PC-3 (cell line): ENCODE results near the gene CCDC80. TPM values are rescaled to one million over a fixed set of nuclear protein-coding genes. Genes with fewer than 3 reads are reported as not detected.

ENCODE experiments used
- ATAC-seq: fragments of 200-7000 bp; cut with Tn5 transposase; 2 replicates; pipeline ENCODE4 v1.9.1; 2020; ENCODE audit warnings: mild to moderate bottlenecking, moderate library complexity
- BruUV-seq: library from RNA; stranded (reverse); fragments of 400-500 nt; replicated peaks from 2 replicates; lab custom pipeline; 2021; lab: Mats Ljungman, UMichigan
- CTCF ChIA-PET: fragments of 300-600 bp; sonication (Branson Sonifier 250); formaldehyde crosslinking; loops from one replicate; lab custom pipeline; 2022; ENCODE audit warnings: antibody characterized with exemption; lab: Charles Lee
- POLR2A ChIA-PET: fragments of 300-600 bp; sonication (Branson Sonifier 250); formaldehyde crosslinking; loops from one replicate; lab custom pipeline; 2022; ENCODE audit warnings: antibody characterized with exemption; ENCODE audit not compliant: unreplicated experiment; lab: Charles Lee
- DNase-seq: peaks from one replicate; pipeline ENCODE4 v3.0.0-alpha.2; 2015
- H2AFZ ChIP-seq: fragments of 300-600 bp; sonication (generic); 2 replicates; pipeline ENCODE4 v1.6.0; 2016; ENCODE audit warnings: antibody characterized with exemption, low read length
- H3F3A ChIP-seq: fragments of 300-600 bp; sonication (generic); one replicate; pipeline ENCODE4 v1.6.0; 2017; ENCODE audit warnings: antibody characterized with exemption, low read length, control low read depth, mild to moderate bottlenecking; ENCODE audit not compliant: unreplicated experiment
- H3K27ac ChIP-seq: fragments of 300-600 bp; sonication (generic); 2 replicates; pipeline ENCODE4 v1.5.1; 2016; ENCODE audit warnings: mild to moderate bottlenecking, low read length
- H3K27me3 ChIP-seq: fragments of 300-600 bp; sonication (generic); 2 replicates; pipeline ENCODE4 v1.6.1; 2016; ENCODE audit warnings: low read length, mixed read lengths
- H3K36me3 ChIP-seq: fragments of 300-600 bp; sonication (generic); 2 replicates; pipeline ENCODE4 v1.6.1; 2016; ENCODE audit warnings: low read depth, mixed run types, low read length, mixed read lengths
- H3K4me1 ChIP-seq: fragments of 300-600 bp; sonication (generic); 2 replicates; pipeline ENCODE4 v1.5.1; 2016; ENCODE audit warnings: low read length; ENCODE audit not compliant: insufficient read depth
- H3K4me2 ChIP-seq: fragments of 300-600 bp; sonication (generic); 2 replicates; pipeline ENCODE4 v1.6.0; 2016; ENCODE audit warnings: low read length
- H3K4me3 ChIP-seq: fragments of 300-600 bp; sonication (generic); 2 replicates; pipeline ENCODE4 v1.5.1; 2016; ENCODE audit warnings: mild to moderate bottlenecking, low read length, mixed read lengths
- H3K79me2 ChIP-seq: fragments of 300-600 bp; sonication (generic); 2 replicates; pipeline ENCODE4 v1.6.1; 2017; ENCODE audit warnings: low read length, mixed read lengths
- H3K9ac ChIP-seq: fragments of 300-600 bp; sonication (generic); 2 replicates; pipeline ENCODE4 v1.6.0; 2016; ENCODE audit warnings: mild to moderate bottlenecking, low read length
- H3K9me2 ChIP-seq: fragments of 300-600 bp; sonication (generic); replicated peaks from 2 replicates; pipeline ENCODE4 v1.6.1; 2016; ENCODE audit warnings: mixed run types, low read length, mixed read lengths
- H3K9me3 ChIP-seq: fragments of 300-600 bp; sonication (generic); 2 replicates; pipeline ENCODE4 v1.6.1; 2016; ENCODE audit warnings: low read length, mixed read lengths
- H4K20me1 ChIP-seq: fragments of 300-600 bp; sonication (generic); 2 replicates; pipeline ENCODE4 v1.6.1; 2016; ENCODE audit warnings: low read length, mixed read lengths
- CTCF ChIP-seq: fragments of 300-600 bp; sonication (generic); conservative IDR thresholded peaks from 2 replicates; pipeline ENCODE4 v1.5.1; 2017; ENCODE audit warnings: antibody characterized with exemption, low read depth, mild to moderate bottlenecking, low read length
- EZH2 ChIP-seq: fragments of 300-600 bp; sonication (generic); IDR thresholded peaks from one replicate; pipeline ENCODE4 v1.6.1; 2017; ENCODE audit warnings: antibody characterized with exemption, mild to moderate bottlenecking, low read length; ENCODE audit not compliant: unreplicated experiment
- EZH2phosphoT487 ChIP-seq: fragments of 300-600 bp; sonication (generic); IDR thresholded peaks from 2 replicates; pipeline ENCODE4 v1.6.1; 2018; ENCODE audit warnings: mild to moderate bottlenecking, antibody characterized with exemption, low read length, borderline replicate concordance
- intact Hi-C: fragments of 100-400 bp; cut with micrococcal nuclease; formaldehyde crosslinking; loops from 2 replicates; pipeline ENCODE4 v1.9.0; 2023
- total RNA-seq: library from RNA; depleted of rRNA; stranded (reverse); fragments of >200 nt; gene quantifications from 2 replicates; pipeline ENCODE4 v1.2.3, GENCODE V29; 2014

CCDC80 gene
- total RNA-seq, 1 experiment from 2014 or later = 17.0 TPM

- Histone ChIP-seq H3K9me2 (no peaks in the 10 kb centered on the region), H3K36me3 (no peaks in the 10 kb centered on the region), H3K9ac (no peak overlapping the region), H3F3A (no peaks in the 10 kb centered on the region), H3K27me3 (no peaks in the 10 kb centered on the region), H4K20me1 (no peaks in the 10 kb centered on the region), H3K4me2 (no peak overlapping the region), H3K9me3 (no peaks in the 10 kb centered on the region), H2AFZ (no peak overlapping the region), H3K27ac (no peak overlapping the region), H3K4me3 (no peak overlapping the region), H3K4me1 (peaks cover 19% of the 10 kb centered on the region), H3K79me2 (no peaks in the 10 kb centered on the region)
- CTCF ChIA-PET = no interaction called here
- TF ChIP-seq CTCF (no peak), EZH2 (no peak), EZH2phosphoT487 (no peak)
- POLR2A ChIA-PET = no interaction called here
- DNase-seq (peak; percentile 35), ATAC-seq (no peak; the same call in 1 of the 2 replicates)
- intact Hi-C loops = loop anchor here (2.0 kb wide), 1 partner anchor 18 kb away; no protein-coding TSS in a partner anchor
- BruUV-seq = no TSS peak
These were observed 35.7 kb downstream of the CCDC80 start for GRCh38 chr3:112605285-112605684.

GRCh38 chr3:112604536-112604935, 36.4 kb downstream of the CCDC80 start:
- DNase-seq (peak; percentile 73), ATAC-seq (peak; percentile 86)
- Histone ChIP-seq H3K9ac (no peak overlapping the region), H2AFZ (no peak overlapping the region), H3K4me1 (peaks cover 19% of the 10 kb centered on the region), H3K27ac (peak overlapping the region; percentile 32; the same call in 1 of the 2 replicates), H3K9me3 (no peaks in the 10 kb centered on the region), H3F3A (no peaks in the 10 kb centered on the region), H3K4me2 (peak overlapping the region; percentile 68), H3K36me3 (no peaks in the 10 kb centered on the region), H3K79me2 (no peaks in the 10 kb centered on the region), H4K20me1 (no peaks in the 10 kb centered on the region), H3K4me3 (no peak overlapping the region), H3K9me2 (no peaks in the 10 kb centered on the region), H3K27me3 (no peaks in the 10 kb centered on the region)
- no TSS peak for BruUV-seq
- POLR2A ChIA-PET = no interaction called here
- intact Hi-C loops = loop anchor here (2.0 kb wide), 1 partner anchor 18 kb away; no protein-coding TSS in a partner anchor
- TF ChIP-seq EZH2phosphoT487 = no peak
- TF ChIP-seq EZH2 = no peak
- TF ChIP-seq CTCF = no peak
- CTCF ChIA-PET = no interaction called here

GRCh38 chr3:112602217-112602838, 38.6 kb downstream of the CCDC80 start:
- no peaks in the 10 kb centered on the region for H3F3A ChIP-seq
- H3K9ac ChIP-seq = no peak overlapping the region
- TF ChIP-seq CTCF (no peak), EZH2phosphoT487 (no peak), EZH2 (no peak)
- no peak for DNase-seq
- no peaks in the 10 kb centered on the region for H3K9me2 ChIP-seq
- CTCF ChIA-PET = no interaction called here
- no peaks in the 10 kb centered on the region for H3K27me3 ChIP-seq
- intact Hi-C loops = no loop called here
- POLR2A ChIA-PET = no interaction called here
- H3K4me2 ChIP-seq = no peak overlapping the region
- H3K79me2 ChIP-seq = no peaks in the 10 kb centered on the region
- no peaks in the 10 kb centered on the region for H3K36me3 ChIP-seq
- no peaks in the 10 kb centered on the region for H3K9me3 ChIP-seq
- no peaks in the 10 kb centered on the region for H4K20me1 ChIP-seq
- peaks cover 19% of the 10 kb centered on the region for H3K4me1 ChIP-seq
- no peak overlapping the region for H2AFZ ChIP-seq
- no TSS peak for BruUV-seq
- ATAC-seq = no peak
- H3K27ac ChIP-seq = no peak overlapping the region
- H3K4me3 ChIP-seq = no peak overlapping the region
